Activated CD8-positive, alpha-beta T cell treated with anti-CD3 and anti-CD28 coated beads, Interleukin-2, amount 10 ng/mL, durations not matched to agents 7 days and 5 days (primary cell): ENCODE measurements around the gene ARF6. TPM values are rescaled to one million over a fixed set of nuclear protein-coding genes. Genes with fewer than 3 reads are reported as not detected.

ENCODE experiments used
- ATAC-seq: fragments of 150-1000 bp; cut with Tn5 transposase; one replicate; pipeline ENCODE4 v1.10.0; 2021; ENCODE audit warnings: moderate library complexity
- CTCF ChIA-PET: fragments of 350-600 bp; sonication (Branson Sonifier 250); formaldehyde crosslinking; loops from one replicate; lab custom pipeline; 2021; ENCODE audit warnings: antibody characterized with exemption; lab: Charles Lee
- POLR2A ChIA-PET: fragments of 350-600 bp; sonication (Branson Sonifier 250); formaldehyde crosslinking; loops from one replicate; lab custom pipeline; 2021; ENCODE audit warnings: antibody characterized with exemption; lab: Charles Lee
- DNase-seq: peaks from one replicate; pipeline ENCODE4 v3.0.0-alpha.2; 2020
- H3K27ac Mint-ChIP-seq: one replicate; pipeline ENCODE4 v1.8.0; 2021; ENCODE audit warnings: mild to moderate bottlenecking, mixed read lengths
- H3K27me3 Mint-ChIP-seq: one replicate; pipeline ENCODE4 v1.8.0; 2021; ENCODE audit warnings: low read depth, mixed read lengths
- H3K36me3 Mint-ChIP-seq: one replicate; pipeline ENCODE4 v1.8.0; 2021; ENCODE audit warnings: low read depth, mixed read lengths
- H3K4me1 Mint-ChIP-seq: one replicate; pipeline ENCODE4 v1.8.0; 2021; ENCODE audit warnings: low read depth, mixed read lengths
- H3K4me3 Mint-ChIP-seq: one replicate; pipeline ENCODE4 v1.8.0; 2021; ENCODE audit warnings: mild to moderate bottlenecking, mixed read lengths
- H3K9me3 Mint-ChIP-seq: one replicate; pipeline ENCODE4 v1.8.0; 2022; ENCODE audit warnings: mixed read lengths; ENCODE audit not compliant: insufficient read depth
- total RNA-seq, 2 experiments: library from RNA; stranded (reverse); gene quantifications; one replicate each; pipeline ENCODE4 v1.2.3, GENCODE V29; 2021

Gene ARF6
- total RNA-seq, 2 experiments from 2014 or later: 183 to 193 TPM

- peak overlapping the region; percentile 64 for H3K4me3 Mint-ChIP-seq
- DNase-seq (no peak), ATAC-seq (peak; percentile 57)
- ChIA-PET CTCF (interaction anchor here (0.9 to 1.8 kb wide), 8 partner anchors 27 to 155 kb away, joined by 3 to 8 read pairs (median 4); partner anchors contain the start of gene NEMF), POLR2A (interaction anchor here (0.7 to 1.7 kb wide), 5 partner anchors 11 to 209 kb away, joined by 3 to 4 read pairs (median 4); partner anchors contain the start of gene VCPKMT)
- H3K4me1 Mint-ChIP-seq: peaks cover 55% of the 10 kb centered on the region
- peaks cover 16% of the 10 kb centered on the region for H3K36me3 Mint-ChIP-seq
- no peaks in the 10 kb centered on the region for H3K27me3 Mint-ChIP-seq
- peak overlapping the region; percentile 79 for H3K27ac Mint-ChIP-seq
- peaks cover 3% of the 10 kb centered on the region for H3K9me3 Mint-ChIP-seq
Measured at GRCh38 chr14:49907186-49907585, 14.3 kb downstream of the ARF6 start.

- Mint-ChIP-seq H3K27me3 (no peaks in the 10 kb centered on the region), H3K36me3 (peaks cover 12% of the 10 kb centered on the region), H3K4me1 (peaks cover 51% of the 10 kb centered on the region), H3K4me3 (no peak overlapping the region), H3K27ac (peak overlapping the region; percentile 66), H3K9me3 (peaks cover 3% of the 10 kb centered on the region)
- POLR2A ChIA-PET: interaction anchor here (1.0 to 1.7 kb wide), 2 partner anchors 9 to 208 kb away, joined by 3 to 4 read pairs; partner anchors contain the start of gene VCPKMT
- DNase-seq (no peak), ATAC-seq (no peak)
- CTCF ChIA-PET: interaction anchor here (1.0 to 1.8 kb wide), 4 partner anchors 9 to 91 kb away, joined by 3 to 4 read pairs (median 3); partner anchors contain the start of gene NEMF
Measured at GRCh38 chr14:49908433-49908782, 15.5 kb downstream of the ARF6 start.

- DNase-seq (no peak), ATAC-seq (no peak)
- Mint-ChIP-seq H3K36me3 (peaks cover 11% of the 10 kb centered on the region), H3K27me3 (no peaks in the 10 kb centered on the region), H3K9me3 (peaks cover 3% of the 10 kb centered on the region), H3K27ac (no peak overlapping the region), H3K4me1 (peaks cover 50% of the 10 kb centered on the region), H3K4me3 (no peak overlapping the region)
- CTCF ChIA-PET: interaction anchor here (1.0 to 1.8 kb wide), 3 partner anchors 10 to 90 kb away, joined by 3 to 4 read pairs (median 3); partner anchors contain the start of gene NEMF
- POLR2A ChIA-PET: interaction anchor here (1.0 to 1.7 kb wide), 2 partner anchors 10 to 207 kb away, joined by 3 to 4 read pairs; partner anchors contain the start of gene VCPKMT
Measured at GRCh38 chr14:49909016-49909415, 16.1 kb downstream of the ARF6 start.

GRCh38 chr14:49915085-49915484 lies 22.2 kb downstream of the ARF6 start:
- no peak overlapping the region for H3K27ac Mint-ChIP-seq
- ChIA-PET CTCF (interaction anchor here (0.6 to 1.2 kb wide), 2 partner anchors 9 to 15 kb away, joined by 3 to 4 read pairs; no protein-coding TSS in a partner anchor), POLR2A (no interaction called here)

GRCh38 chr14:49918706-49919105 lies 25.8 kb downstream of the ARF6 start:
- no peaks in the 10 kb centered on the region for H3K9me3 Mint-ChIP-seq
- ChIA-PET POLR2A (no interaction called here), CTCF (interaction anchor here (0.6 to 1.1 kb wide), 2 partner anchors 58 to 92 kb away, joined by 3 read pairs; no protein-coding TSS in a partner anchor)
- ATAC-seq (no peak), DNase-seq (no peak)
- H3K36me3 Mint-ChIP-seq: no peaks in the 10 kb centered on the region
- no peak overlapping the region for H3K27ac Mint-ChIP-seq
- peaks cover 8% of the 10 kb centered on the region for H3K4me1 Mint-ChIP-seq
- H3K4me3 Mint-ChIP-seq: no peak overlapping the region
- no peaks in the 10 kb centered on the region for H3K27me3 Mint-ChIP-seq

More at GRCh38 chr14:49915085-49915484, 22.2 kb downstream of the ARF6 start:
- DNase-seq (no peak), ATAC-seq (no peak)
- Mint-ChIP-seq H3K4me1 (peaks cover 15% of the 10 kb centered on the region), H3K4me3 (no peak overlapping the region), H3K36me3 (no peaks in the 10 kb centered on the region), H3K27me3 (no peaks in the 10 kb centered on the region), H3K9me3 (no peaks in the 10 kb centered on the region)

GRCh38 chr14:49919825-49920659 lies 27.2 kb downstream of the ARF6 start:
- no peak for DNase-seq

GRCh38 chr14:49920935-49921334 lies 28.1 kb downstream of the ARF6 start:
- no peaks in the 10 kb centered on the region for H3K36me3 Mint-ChIP-seq
- no peak for DNase-seq
- peaks cover 12% of the 10 kb centered on the region for H3K4me1 Mint-ChIP-seq
- ChIA-PET CTCF (interaction anchor here (1.1 kb wide), 1 partner anchor 59 kb away, joined by 3 read pairs; no protein-coding TSS in a partner anchor), POLR2A (no interaction called here)
- H3K27me3 Mint-ChIP-seq: no peaks in the 10 kb centered on the region
- no peaks in the 10 kb centered on the region for H3K9me3 Mint-ChIP-seq
- no peak for ATAC-seq
- H3K4me3 Mint-ChIP-seq: no peak overlapping the region
- no peak overlapping the region for H3K27ac Mint-ChIP-seq

More at GRCh38 chr14:49919825-49920659, 27.2 kb downstream of the ARF6 start:
- CTCF ChIA-PET: interaction anchor here (1.1 kb wide), 1 partner anchor 58 kb away, joined by 3 read pairs; no protein-coding TSS in a partner anchor
- Mint-ChIP-seq H3K36me3 (no peaks in the 10 kb centered on the region), H3K4me1 (peaks cover 12% of the 10 kb centered on the region), H3K9me3 (no peaks in the 10 kb centered on the region), H3K27ac (no peak overlapping the region), H3K27me3 (no peaks in the 10 kb centered on the region), H3K4me3 (no peak overlapping the region)
- POLR2A ChIA-PET: no interaction called here
- no peak for ATAC-seq

GRCh38 chr14:49921401-49921800 lies 28.5 kb downstream of the ARF6 start:
- ChIA-PET POLR2A (no interaction called here), CTCF (no interaction called here)
- Mint-ChIP-seq H3K4me3 (no peak overlapping the region), H3K36me3 (no peaks in the 10 kb centered on the region), H3K27ac (no peak overlapping the region), H3K9me3 (no peaks in the 10 kb centered on the region), H3K27me3 (no peaks in the 10 kb centered on the region), H3K4me1 (peaks cover 12% of the 10 kb centered on the region)
- ATAC-seq: no peak
- DNase-seq: no peak

- CTCF ChIA-PET: interaction anchor here (0.8 to 1.2 kb wide), 3 partner anchors 12 to 61 kb away, joined by 3 to 7 read pairs (median 3); no protein-coding TSS in a partner anchor
Measured at GRCh38 chr14:49923442-49923841, 30.6 kb downstream of the ARF6 start.

GRCh38 chr14:49923881-49924280 lies 31.0 kb downstream of the ARF6 start:
- Mint-ChIP-seq H3K9me3 (no peaks in the 10 kb centered on the region), H3K36me3 (no peaks in the 10 kb centered on the region), H3K4me1 (peaks cover 9% of the 10 kb centered on the region), H3K27ac (no peak overlapping the region), H3K27me3 (no peaks in the 10 kb centered on the region), H3K4me3 (no peak overlapping the region)
- POLR2A ChIA-PET: interaction anchor here (1.1 kb wide), 1 partner anchor 49 kb away, joined by 4 read pairs; no protein-coding TSS in a partner anchor
- CTCF ChIA-PET: interaction anchor here (0.8 kb wide), 1 partner anchor 12 kb away, joined by 3 read pairs; no protein-coding TSS in a partner anchor
- ATAC-seq: no peak
- no peak for DNase-seq

More at GRCh38 chr14:49923442-49923841, 30.6 kb downstream of the ARF6 start:
- no peaks in the 10 kb centered on the region for H3K27me3 Mint-ChIP-seq
- peaks cover 9% of the 10 kb centered on the region for H3K4me1 Mint-ChIP-seq
- H3K9me3 Mint-ChIP-seq: no peaks in the 10 kb centered on the region
- no peaks in the 10 kb centered on the region for H3K36me3 Mint-ChIP-seq
- DNase-seq (no peak), ATAC-seq (no peak)
- POLR2A ChIA-PET: interaction anchor here (1.1 kb wide), 1 partner anchor 49 kb away, joined by 4 read pairs; no protein-coding TSS in a partner anchor
- H3K27ac Mint-ChIP-seq: no peak overlapping the region
- no peak overlapping the region for H3K4me3 Mint-ChIP-seq

- Mint-ChIP-seq H3K9me3 (no peaks in the 10 kb centered on the region), H3K27ac (no peak overlapping the region), H3K4me3 (no peak overlapping the region), H3K36me3 (no peaks in the 10 kb centered on the region), H3K27me3 (no peaks in the 10 kb centered on the region), H3K4me1 (peaks cover 9% of the 10 kb centered on the region)
- CTCF ChIA-PET: interaction anchor here (2.5 kb wide), 1 partner anchor 15 kb away, joined by 9 read pairs; no protein-coding TSS in a partner anchor
- ATAC-seq (no peak), DNase-seq (no peak)
- POLR2A ChIA-PET: interaction anchor here (0.6 to 0.8 kb wide), 3 partner anchors 25 to 192 kb away, joined by 3 to 4 read pairs (median 3); partner anchors contain the start of gene VCPKMT
Measured at GRCh38 chr14:49924852-49925251, 32.0 kb downstream of the ARF6 start.
